ENCODE measurements around the gene MACF1.
"Not testable (repeated sequence)": the region's sequence is repeated elsewhere in the genome, so short reads cannot be mapped to it uniquely, and the experiment has no call there.

The MACF1 gene

DNA sequence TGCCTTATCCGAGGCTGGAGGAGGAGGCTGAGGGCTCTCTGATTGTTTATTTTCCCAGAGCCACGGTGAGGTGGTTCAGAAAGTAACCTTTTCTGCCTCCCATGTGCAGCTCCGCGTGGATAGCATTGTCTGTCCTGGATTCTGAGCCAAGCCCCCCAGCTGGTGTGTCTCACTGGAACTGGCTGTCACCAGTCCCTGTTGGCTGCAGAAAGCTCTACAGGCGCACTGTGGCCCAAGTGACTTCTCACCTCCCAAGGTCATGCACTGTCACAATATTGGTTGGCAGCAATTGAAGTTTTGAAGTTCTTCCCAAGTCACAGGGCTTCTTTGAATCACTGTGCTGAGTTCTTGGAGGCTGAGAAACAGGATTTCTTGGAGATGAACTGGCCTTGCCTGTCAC, 295.2 kb downstream of the MACF1 start:
- DNase-seq = no peak

DNA sequence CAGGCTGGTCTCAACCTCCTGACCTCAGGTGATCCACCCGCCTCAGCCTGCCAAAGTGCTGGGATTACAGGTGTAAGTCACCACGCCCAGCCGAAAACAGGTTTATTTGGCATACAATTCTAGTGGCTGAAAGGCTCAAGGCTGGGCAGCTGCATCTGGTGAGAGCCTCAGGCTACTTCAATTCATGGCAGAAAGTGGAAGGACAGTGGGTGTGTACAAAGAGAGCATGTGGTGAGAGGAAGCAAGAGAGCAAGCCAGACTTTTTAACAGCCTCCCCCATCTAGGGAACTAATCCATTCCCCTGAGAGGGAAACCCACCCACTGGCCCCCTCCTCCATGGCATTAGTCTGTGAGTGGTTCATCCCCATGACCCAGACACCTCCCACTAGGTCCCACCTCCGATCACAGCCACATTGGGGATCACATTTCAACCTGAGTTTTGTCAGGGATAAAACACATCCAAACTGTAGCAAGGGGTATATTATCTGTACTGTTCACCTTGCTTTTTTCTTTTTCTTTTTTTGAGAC, 296.4 kb downstream of the MACF1 start:
- no peak for DNase-seq

- no peak for DNase-seq
These were observed 297.2 kb downstream of the MACF1 start for GRCh38 chr1:39501666-39502065.

- not testable (repeated sequence) for DNase-seq
These were observed 299.9 kb downstream of the MACF1 start for GRCh38 chr1:39504436-39504835.

GRCh38 chr1:39505289-39505688, 300.8 kb downstream of the MACF1 start:
- no peak for DNase-seq

DNA sequence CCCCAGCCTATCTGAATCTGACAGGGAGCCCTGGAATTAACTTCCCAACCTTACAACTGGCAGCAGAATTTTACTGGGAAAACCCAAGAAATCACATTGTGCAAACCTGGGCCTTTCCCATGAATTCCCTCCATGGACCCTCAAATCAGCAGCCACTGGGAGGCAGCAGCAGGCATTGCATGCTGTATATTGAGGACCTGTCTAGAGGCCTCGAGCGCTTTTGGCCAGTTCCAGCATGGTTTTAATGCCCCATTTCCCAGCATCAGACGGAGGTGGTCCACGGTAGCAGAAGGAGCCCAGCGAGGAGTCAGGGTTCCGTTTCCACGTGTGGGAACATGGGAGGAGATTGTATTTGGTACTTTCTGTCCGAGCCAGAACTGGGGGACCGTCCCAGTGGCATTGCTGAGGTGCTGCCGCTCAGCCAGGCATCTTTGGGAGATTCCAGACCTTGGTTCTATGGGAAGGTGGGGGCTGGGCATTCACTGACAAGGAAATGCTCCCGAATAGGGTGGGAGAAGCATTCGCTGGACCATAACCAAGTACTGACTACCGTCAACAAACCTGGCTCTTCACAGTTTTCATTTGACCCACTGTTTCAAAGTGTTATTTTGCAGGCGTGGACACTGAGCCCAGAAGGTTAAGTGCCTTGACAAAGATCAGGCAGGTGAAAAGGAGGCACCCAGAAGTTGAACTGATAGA, 302.9 kb downstream of the MACF1 start:
- no peak for DNase-seq

- no peak for DNase-seq
These were observed 303.8 kb downstream of the MACF1 start for GRCh38 chr1:39508266-39508665.

DNA sequence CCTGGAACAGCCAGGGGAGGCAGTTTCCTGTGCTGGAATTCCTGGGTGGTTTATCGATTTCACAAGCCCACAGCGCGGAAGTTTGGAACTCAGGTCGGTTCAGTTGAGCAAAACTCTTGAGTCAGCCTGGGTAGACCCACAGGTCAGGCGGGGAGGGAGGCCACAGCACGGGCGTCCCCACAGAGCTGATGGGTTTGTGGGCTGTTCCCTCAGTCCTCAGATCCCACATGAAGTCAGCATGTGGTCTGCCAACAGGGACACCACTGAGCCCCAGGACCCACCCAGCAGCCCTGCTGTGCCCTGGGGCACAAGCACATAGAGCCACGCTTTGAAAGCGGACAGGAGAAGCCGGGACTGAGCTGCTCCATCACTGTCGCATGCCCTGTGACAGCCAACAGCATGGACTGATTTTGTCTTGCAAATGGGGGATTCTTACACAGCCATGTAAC, 304.4 kb downstream of the MACF1 start:
- DNase-seq = no peak

DNA sequence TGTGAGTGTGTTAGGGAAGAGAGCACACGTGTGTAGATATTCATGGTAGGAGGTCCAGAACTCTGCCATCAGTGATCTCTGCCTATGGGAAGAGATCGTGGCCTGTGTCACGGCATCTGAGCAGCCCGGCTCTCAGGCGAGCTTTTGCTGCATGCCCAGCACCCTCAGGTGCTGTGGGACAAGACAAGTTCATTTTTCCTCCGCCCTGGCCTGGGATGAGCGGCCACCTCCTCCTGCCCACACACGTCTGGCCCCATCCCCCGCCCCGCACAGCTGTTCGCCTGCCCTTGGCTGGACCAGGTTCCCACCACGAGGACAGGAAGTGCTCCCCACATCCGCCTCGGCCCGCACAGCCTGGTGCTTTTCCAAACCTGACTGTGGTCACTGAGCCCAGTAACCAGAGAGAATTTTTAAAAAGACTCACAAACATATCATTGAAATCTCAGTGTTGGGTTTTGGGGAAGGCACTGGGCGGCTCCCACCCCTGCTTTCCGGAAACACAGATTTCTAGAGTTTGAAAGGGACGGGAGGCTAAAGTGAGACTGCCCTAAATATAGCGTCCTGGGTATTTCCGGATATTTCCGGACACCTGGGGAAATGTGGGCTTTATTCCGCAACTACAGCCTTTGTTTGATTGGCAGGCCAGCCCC, 305.0 kb downstream of the MACF1 start:
- no peak for DNase-seq

GRCh38 chr1:39510570-39511186, 306.2 kb downstream of the MACF1 start:
- not testable (repeated sequence) for DNase-seq

DNA sequence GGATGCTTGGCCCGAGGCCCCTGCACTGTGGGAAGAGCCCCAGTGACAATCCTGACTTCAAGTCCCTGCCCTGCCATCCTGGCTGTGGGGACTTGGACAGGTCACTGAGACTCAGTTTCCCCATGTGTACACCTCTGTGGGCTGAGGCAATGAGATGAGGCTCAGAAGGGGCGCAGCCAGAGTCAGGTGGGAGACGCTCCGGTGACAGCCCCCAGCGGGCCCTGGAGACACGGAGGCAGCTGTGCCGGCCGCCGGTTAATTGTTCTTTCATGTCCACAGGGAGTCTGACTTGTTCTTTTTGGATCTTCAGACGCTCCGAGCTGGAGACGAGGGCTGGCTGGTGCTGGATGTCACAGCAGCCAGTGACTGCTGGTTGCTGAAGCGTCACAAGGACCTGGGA, 307.0 kb downstream of the MACF1 start:
- not testable (repeated sequence) for DNase-seq

DNA sequence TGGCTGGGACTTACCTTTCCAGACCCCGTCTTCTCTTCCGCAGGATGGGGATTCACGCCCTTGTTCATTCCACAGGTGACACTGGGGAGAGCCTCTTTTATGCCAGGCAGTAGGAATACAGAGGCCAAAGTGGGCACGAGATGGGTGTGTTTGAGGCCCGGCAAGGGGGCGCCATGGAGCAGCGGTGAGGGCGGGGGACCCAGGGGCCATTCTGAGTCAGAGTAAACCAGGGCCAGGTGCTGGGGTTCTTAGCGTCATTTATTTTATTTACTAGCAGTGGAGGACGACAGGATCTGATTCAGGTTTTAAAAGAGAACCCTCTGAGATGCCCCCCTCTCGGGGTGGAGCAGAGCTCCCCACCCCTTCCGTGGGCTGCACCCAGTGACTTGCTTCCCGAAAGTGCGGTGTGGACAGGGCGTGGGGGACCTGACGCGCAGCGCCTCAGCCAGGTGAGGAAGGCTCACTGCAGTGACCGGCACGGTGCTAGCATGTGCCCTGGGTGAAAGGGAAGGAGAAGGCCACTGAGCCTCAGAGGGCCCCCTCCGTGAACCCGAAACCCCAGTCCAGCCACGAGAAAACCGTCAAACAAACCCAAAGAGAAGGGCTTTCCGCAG, 307.8 kb downstream of the MACF1 start:
- not testable (repeated sequence) for DNase-seq

DNA sequence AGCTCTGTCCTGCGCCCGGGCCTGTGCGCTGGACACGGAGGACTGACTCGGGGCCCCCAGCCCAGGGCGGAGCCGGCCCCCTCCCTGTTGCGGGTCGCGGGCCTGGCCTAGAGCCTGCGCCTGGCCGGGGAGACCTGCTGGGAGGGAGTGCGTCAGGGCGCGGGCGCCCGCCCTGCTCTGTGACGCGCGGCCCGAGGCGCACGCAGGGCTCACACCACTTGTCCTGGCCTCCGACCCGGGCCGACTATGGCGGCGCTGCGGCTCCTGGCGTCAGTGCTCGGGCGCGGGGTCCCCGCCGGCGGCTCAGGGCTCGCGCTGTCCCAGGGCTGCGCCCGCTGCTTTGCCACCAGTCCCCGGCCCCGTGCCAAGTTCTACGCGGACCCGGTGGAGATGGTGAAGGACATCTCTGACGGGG, 310.2 kb downstream of the MACF1 start:
- DNase-seq = not testable (repeated sequence)

GRCh38 chr1:39515131-39516086, 310.9 kb downstream of the MACF1 start:
- DNase-seq = not testable (repeated sequence)

DNA sequence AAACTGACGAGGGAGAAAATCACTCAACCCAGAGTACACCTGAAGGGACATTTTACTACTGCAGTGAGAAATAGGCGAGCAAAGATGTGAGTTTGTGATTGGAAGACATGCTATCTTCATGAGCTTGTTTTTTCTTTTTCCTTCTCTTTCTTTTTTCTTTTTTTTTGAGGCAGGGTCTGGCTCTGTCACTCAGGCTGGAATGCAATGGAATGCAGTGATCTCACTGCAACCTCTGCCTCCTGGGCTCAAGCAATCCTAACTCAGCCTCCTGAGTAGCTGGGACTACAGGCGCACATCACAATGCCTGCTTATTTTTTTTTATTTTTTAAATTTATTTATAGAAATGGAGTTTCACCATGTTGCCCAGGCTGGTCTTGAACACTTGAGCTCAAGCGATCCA, 312.3 kb downstream of the MACF1 start:
- not testable (repeated sequence) for DNase-seq

GRCh38 chr1:39517936-39518335, 313.4 kb downstream of the MACF1 start:
- not testable (repeated sequence) for DNase-seq

DNA sequence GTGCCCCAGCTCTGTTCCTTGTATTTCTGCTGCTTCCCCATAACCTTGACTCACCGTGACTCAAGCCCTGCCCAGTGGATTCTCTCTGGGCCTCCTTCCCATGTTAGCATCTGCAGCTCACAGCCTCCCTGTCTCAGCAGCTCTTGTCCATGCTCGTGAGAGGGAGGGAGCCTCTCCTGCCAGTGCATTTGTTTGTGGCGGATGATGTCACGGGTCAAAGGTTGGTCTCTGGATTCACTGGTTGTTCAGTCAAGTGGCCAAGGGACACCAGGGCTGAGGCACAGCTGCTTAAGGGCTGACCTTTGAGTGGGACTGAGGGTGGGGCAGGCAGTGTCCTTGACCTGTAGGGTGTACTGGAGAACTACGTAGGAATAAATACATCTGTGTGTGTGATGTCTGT, 314.9 kb downstream of the MACF1 start:
- DNase-seq = not testable (repeated sequence)

DNA sequence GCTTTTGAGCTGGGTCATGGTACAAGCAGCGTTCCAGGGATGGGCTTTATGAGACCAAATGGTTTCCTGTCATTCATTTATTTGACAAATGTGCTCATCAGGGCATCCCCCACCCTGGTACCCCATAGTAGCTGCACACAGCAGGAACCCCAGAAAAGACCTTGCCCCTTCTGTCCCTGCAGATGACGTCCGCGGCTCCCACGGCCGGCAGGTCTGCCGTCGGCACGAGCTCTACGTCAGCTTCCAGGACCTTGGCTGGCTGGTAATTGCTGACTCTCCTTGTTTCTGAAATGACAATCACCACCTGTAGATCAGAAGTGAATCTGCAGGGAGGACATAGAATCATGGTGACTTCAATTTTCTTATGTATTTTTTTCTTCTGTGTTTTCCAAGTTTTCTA, 317.7 kb downstream of the MACF1 start:
- DNase-seq = not testable (repeated sequence)

GRCh38 chr1:39522661-39523567, 318.4 kb downstream of the MACF1 start:
- no peak for DNase-seq

- DNase-seq = no peak
These were observed 319.7 kb downstream of the MACF1 start for GRCh38 chr1:39524171-39524570.
